Epithelial cell of alveolus of lung (primary cell): ENCODE measurements around the gene ATAD1. TPM values are rescaled to one million over a fixed set of nuclear protein-coding genes. Genes with fewer than 3 reads are reported as not detected.

Experiments
- total RNA-seq: library from RNA; depleted of rRNA; stranded (reverse); fragments of >200 nt; gene quantifications from 2 replicates; pipeline ENCODE4 v1.2.1, GENCODE V29; 2015

ATAD1 gene, protein sequence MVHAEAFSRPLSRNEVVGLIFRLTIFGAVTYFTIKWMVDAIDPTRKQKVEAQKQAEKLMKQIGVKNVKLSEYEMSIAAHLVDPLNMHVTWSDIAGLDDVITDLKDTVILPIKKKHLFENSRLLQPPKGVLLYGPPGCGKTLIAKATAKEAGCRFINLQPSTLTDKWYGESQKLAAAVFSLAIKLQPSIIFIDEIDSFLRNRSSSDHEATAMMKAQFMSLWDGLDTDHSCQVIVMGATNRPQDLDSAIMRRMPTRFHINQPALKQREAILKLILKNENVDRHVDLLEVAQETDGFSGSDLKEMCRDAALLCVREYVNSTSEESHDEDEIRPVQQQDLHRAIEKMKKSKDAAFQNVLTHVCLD
- 26.2 and 33.7 TPM in 2 replicates for total RNA-seq

DNA sequence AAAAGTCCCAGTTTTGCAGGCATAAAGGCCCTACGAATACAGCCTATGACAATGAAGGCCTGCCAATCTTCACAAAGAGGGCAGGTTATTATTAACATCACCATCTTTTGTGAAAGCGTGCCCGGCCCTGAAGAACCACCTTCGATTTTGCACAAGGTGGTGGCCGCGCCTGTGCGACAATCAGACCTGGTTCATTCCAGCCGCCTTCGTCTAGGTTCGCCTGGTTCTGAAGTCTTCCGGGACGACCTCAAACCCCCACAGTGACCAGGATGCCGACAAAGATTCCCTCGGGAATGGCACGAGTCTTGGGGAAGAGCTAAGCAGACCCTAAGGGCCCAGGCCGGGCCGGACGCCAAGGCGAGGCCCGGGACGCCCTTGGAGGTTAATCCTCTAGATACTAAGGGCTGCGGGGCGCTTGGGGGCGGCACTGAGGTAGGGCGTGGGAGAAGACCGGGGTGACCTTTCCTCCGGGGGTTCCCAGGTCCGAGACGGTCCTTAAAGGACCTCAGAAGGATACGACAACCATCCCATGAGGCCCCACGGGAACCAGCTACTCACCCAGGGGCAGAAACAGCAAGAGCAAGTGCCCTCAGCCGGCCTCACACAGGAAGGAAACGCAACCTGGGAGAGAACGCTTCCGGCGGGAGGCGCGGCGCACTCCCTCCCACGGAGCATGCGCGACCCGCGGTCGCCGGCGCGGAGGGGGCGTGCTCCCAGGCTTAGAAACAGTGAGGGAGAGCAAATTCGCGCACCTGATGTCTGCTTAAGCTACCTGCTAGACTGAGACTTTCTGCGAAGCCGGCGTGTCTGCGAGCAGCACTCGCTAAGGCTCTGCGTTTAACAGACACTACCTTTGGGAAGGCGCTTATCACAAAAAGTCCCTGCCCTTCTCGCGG lies at the start of gene ATAD1:
ATAD1 (minus strand) TSS at position 618 of the 896 bp plus-strand sequence. CDS start 3,627 bp downstream, outside the sequence.

DNA sequence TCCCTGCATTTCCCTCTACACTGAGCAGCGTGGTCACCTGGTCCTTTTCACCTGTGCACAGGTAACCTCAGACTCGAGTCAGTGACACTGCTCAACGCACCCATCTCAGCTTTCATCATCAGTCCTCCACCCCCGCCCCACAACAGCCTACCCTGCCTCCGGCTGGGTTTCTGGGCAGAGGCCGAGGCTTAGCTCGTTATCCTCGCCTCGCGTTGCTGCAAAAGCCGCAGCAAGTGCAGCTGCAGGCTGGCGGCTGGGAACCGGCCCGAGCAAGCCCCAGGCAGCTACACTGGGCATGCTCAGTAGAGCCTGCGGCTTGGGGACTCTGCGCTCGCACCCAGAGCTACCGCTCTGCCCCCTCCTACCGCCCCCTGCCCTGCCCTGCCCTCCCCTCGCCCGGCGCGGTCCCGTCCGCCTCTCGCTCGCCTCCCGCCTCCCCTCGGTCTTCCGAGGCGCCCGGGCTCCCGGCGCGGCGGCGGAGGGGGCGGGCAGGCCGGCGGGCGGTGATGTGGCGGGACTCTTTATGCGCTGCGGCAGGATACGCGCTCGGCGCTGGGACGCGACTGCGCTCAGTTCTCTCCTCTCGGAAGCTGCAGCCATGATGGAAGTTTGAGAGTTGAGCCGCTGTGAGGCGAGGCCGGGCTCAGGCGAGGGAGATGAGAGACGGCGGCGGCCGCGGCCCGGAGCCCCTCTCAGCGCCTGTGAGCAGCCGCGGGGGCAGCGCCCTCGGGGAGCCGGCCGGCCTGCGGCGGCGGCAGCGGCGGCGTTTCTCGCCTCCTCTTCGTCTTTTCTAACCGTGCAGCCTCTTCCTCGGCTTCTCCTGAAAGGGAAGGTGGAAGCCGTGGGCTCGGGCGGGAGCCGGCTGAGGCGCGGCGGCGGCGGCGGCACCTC lies 45.3 kb upstream of the ATAD1 start, which contains the start of the genes KLLN and PTEN:
KLLN (minus strand) TSS at position 481 of the 891 bp plus-strand sequence. CDS start 1,046 bp downstream, outside the sequence.
PTEN (plus strand) TSS at position 573 of the 891 bp plus-strand sequence. CDS start 845 bp downstream, outside the sequence.

Other genes with a start within 250 kb of the ATAD1 start
- gene PAPSS2, start 158.3 kb downstream of the ATAD1 start, total RNA-seq, result 44.0 and 77.2 TPM in 2 replicates
- 0.78 and 0.88 TPM in 2 replicates for gene KLLN, start 45.3 kb upstream of the ATAD1 start, total RNA-seq
- gene PTEN, start 45.4 kb upstream of the ATAD1 start, total RNA-seq, result 52.5 and 73.9 TPM in 2 replicates